HG02943 (cell line): ENCODE measurements around the gene CEP170B.
"Not testable (repeated sequence)": the region's sequence is repeated elsewhere in the genome, so short reads cannot be mapped to it uniquely, and the experiment has no call there.

Experiments used
- ATAC-seq: cut with Tn5 transposase; IDR thresholded peaks from one replicate; pipeline ENCODE4 v1.9.1; 2021; ENCODE audit warnings: mild to moderate bottlenecking, low read depth, moderate library complexity; ENCODE audit not compliant: unreplicated experiment

The CEP170B gene

GRCh38 chr14:104865081-104865630, at the start of gene CEP170B:
TSS of gene CEP170B (plus strand) at chr14:104865268. CDS start at chr14:104868451, 3,183 bp downstream.
- no peak for ATAC-seq

- no peak for ATAC-seq
Observed at GRCh38 chr14:104816616-104816884, 48.5 kb upstream of the CEP170B start.

GRCh38 chr14:104817930-104818713, 46.9 kb upstream of the CEP170B start:
- no peak for ATAC-seq

- no peak for ATAC-seq
Observed at GRCh38 chr14:104818714-104819161, 46.3 kb upstream of the CEP170B start.

GRCh38 chr14:104819361-104819781, 45.7 kb upstream of the CEP170B start:
- no peak for ATAC-seq

GRCh38 chr14:104820669-104821228, 44.3 kb upstream of the CEP170B start:
- no peak for ATAC-seq

- no peak for ATAC-seq
Observed at GRCh38 chr14:104821229-104821945, 43.7 kb upstream of the CEP170B start.

- ATAC-seq, result no peak
Observed at GRCh38 chr14:104821971-104822608, 43.0 kb upstream of the CEP170B start.

- no peak for ATAC-seq
Observed at GRCh38 chr14:104822821-104823615, 42.0 kb upstream of the CEP170B start.

- ATAC-seq, result no peak
Observed at GRCh38 chr14:104824353-104824997, 40.6 kb upstream of the CEP170B start.

- no peak for ATAC-seq
Observed at GRCh38 chr14:104826189-104826860, 38.7 kb upstream of the CEP170B start.

GRCh38 chr14:104826861-104827176, 38.2 kb upstream of the CEP170B start:
- ATAC-seq, result no peak

GRCh38 chr14:104827177-104828055, 37.7 kb upstream of the CEP170B start:
- ATAC-seq, result no peak

GRCh38 chr14:104830781-104831180, 34.3 kb upstream of the CEP170B start:
- no peak for ATAC-seq

GRCh38 chr14:104836171-104836935, 28.7 kb upstream of the CEP170B start:
- not testable (repeated sequence) for ATAC-seq

- ATAC-seq, result no peak
Observed at GRCh38 chr14:104841730-104842129, 23.3 kb upstream of the CEP170B start.

- no peak for ATAC-seq
Observed at GRCh38 chr14:104843006-104843405, 22.1 kb upstream of the CEP170B start.
